K562 (cell line): ENCODE data around the gene VRK3. TPM values are rescaled to one million over a fixed set of nuclear protein-coding genes. Genes with fewer than 3 reads are reported as not detected.

Source experiments
- CREB1 ChIP-seq, 2 experiments: sonication (generic) in 1 of 2; formaldehyde crosslinking in 1 of 2; IDR thresholded peaks; 2 replicates each; pipeline versions ENCODE4 v1.6.1 to v1.8.0; 2012 to 2022; ENCODE audit warnings: inconsistent platforms in 1 of 2, mild to moderate bottlenecking in 1 of 2, missing genetic modification reagents in 1 of 2, moderate library complexity in 1 of 2
- EGR1 ChIP-seq: fragments of 450-650 bp; conservative IDR thresholded peaks from 2 replicates; pipeline ENCODE4 v1.6.1; 2017; ENCODE audit warnings: mild to moderate bottlenecking
- ELF2 ChIP-seq: fragments of 250-450 bp; sonication (Bioruptor Pico); IDR thresholded peaks from 2 replicates; pipeline ENCODE4 v1.5.0; 2021; ENCODE audit warnings: mild to moderate bottlenecking
- HDAC1 ChIP-seq, 2 experiments: fragments of 450-650 bp; IDR thresholded peaks; 2 replicates each; pipeline ENCODE4 v1.6.1; 2016 to 2017; ENCODE audit warnings: inconsistent platforms in 1 of 2, mild to moderate bottlenecking in 1 of 2, moderate library complexity in 1 of 2
- LCOR ChIP-seq: sonication (generic); formaldehyde crosslinking; IDR thresholded peaks from 2 replicates; pipeline ENCODE4 v1.8.0; 2022; ENCODE audit warnings: mild to moderate bottlenecking, missing genetic modification reagents
- RBBP5 ChIP-seq: fragments of 200-600 bp; sonication (generic); IDR thresholded peaks from 2 replicates; pipeline ENCODE4 v1.6.1; 2012; ENCODE audit warnings: borderline replicate concordance, mild to moderate bottlenecking, low read length, control low read depth, inconsistent platforms; ENCODE audit not compliant: insufficient read depth, poor library complexity, severe bottlenecking
- RBM22 ChIP-seq: fragments of 200-400 bp; formaldehyde crosslinking; IDR thresholded peaks from 2 replicates; pipeline ENCODE4 v1.6.1; 2018; ENCODE audit warnings: low read length, low read depth; ENCODE audit not compliant: poor library complexity, severe bottlenecking
- RFX1 ChIP-seq: fragments of 450-650 bp; IDR thresholded peaks from 2 replicates; pipeline ENCODE4 v1.6.1; 2016; ENCODE audit warnings: mild to moderate bottlenecking, moderate library complexity
- RFX5 ChIP-seq: IDR thresholded peaks from 2 replicates; pipeline ENCODE4 v1.6.1; 2011; ENCODE audit warnings: low read depth, mild to moderate bottlenecking, improper control_type of control experiment, low read length
- SMAD3 ChIP-seq: fragments of 450-650 bp; formaldehyde crosslinking; conservative IDR thresholded peaks from 2 replicates; pipeline ENCODE4 v1.4.0; 2020; ENCODE audit warnings: mild to moderate bottlenecking
- TBP ChIP-seq: optimal IDR thresholded peaks from 2 replicates; pipeline ENCODE3; 2011; ENCODE audit warnings: low read depth, low read length, improper control_type of control experiment
- TFAP4 ChIP-seq: sonication (generic); formaldehyde crosslinking; IDR thresholded peaks from 2 replicates; pipeline ENCODE4 v1.8.0; 2022; ENCODE audit warnings: missing genetic modification reagents, mild to moderate bottlenecking, moderate library complexity, borderline replicate concordance
- ZC3H8 ChIP-seq: fragments of 450-650 bp; IDR thresholded peaks from 2 replicates; pipeline ENCODE4 v1.6.1; 2017
- ZFP91 ChIP-seq: sonication (generic); formaldehyde crosslinking; IDR thresholded peaks from 2 replicates; pipeline ENCODE4 v1.8.0; 2022; ENCODE audit warnings: mild to moderate bottlenecking, missing genetic modification reagents
- ZFX ChIP-seq: sonication (generic); formaldehyde crosslinking; IDR thresholded peaks from 2 replicates; pipeline ENCODE4 v1.8.0; 2022; ENCODE audit warnings: mild to moderate bottlenecking, missing genetic modification reagents, moderate library complexity
- ZNF316 ChIP-seq: fragments of 450-650 bp; IDR thresholded peaks from 2 replicates; pipeline ENCODE4 v1.6.1; 2016
- polyA plus RNA-seq, 8 experiments: library from polyadenylated mRNA; depleted of rRNA in 4 of 8; stranded (reverse) in 5 of 8; unstranded in 3 of 8; fragments of >200 nt; fragmentation: Nextera tagmentation in 2 of 8; fragmentation: Illumina TruSeq in 1 of 8; extraction: Ambion mirVana in 2 of 8; extraction: Trizol in 1 of 8; gene quantifications; 2 replicates each; pipeline versions ENCODE4 v1.2.1 to v1.2.3, GENCODE V29; 2011 to 2014; ENCODE audit warnings: inconsistent platforms in 1 of 8, missing spikeins in 1 of 8
- total RNA-seq, 7 experiments: library from RNA; depleted of rRNA in 6 of 7; stranded (reverse); fragments of >200 nt in 6 of 7; fragmentation: Illumina TruSeq in 2 of 7; extraction: Trizol in 2 of 7; gene quantifications; 2 replicates each; pipeline versions ENCODE4 v1.2.1 to v1.2.3, GENCODE V29; 2011 to 2021; ENCODE audit warnings: low replicate concordance in 1 of 7
- TF ChIP-seq, protein P1 (sequence below): fragments of 250-450 bp; sonication (Bioruptor Pico); IDR thresholded peaks from 2 replicates; pipeline ENCODE4 v1.5.0; 2021

VRK3 gene
- total and polyA plus RNA-seq, 9 of the 15 experiments (the other 6 are each of a cell fraction or from before 2014, with no cell fraction given): 25.6 to 94.3 (median 42.9) TPM

DNA sequence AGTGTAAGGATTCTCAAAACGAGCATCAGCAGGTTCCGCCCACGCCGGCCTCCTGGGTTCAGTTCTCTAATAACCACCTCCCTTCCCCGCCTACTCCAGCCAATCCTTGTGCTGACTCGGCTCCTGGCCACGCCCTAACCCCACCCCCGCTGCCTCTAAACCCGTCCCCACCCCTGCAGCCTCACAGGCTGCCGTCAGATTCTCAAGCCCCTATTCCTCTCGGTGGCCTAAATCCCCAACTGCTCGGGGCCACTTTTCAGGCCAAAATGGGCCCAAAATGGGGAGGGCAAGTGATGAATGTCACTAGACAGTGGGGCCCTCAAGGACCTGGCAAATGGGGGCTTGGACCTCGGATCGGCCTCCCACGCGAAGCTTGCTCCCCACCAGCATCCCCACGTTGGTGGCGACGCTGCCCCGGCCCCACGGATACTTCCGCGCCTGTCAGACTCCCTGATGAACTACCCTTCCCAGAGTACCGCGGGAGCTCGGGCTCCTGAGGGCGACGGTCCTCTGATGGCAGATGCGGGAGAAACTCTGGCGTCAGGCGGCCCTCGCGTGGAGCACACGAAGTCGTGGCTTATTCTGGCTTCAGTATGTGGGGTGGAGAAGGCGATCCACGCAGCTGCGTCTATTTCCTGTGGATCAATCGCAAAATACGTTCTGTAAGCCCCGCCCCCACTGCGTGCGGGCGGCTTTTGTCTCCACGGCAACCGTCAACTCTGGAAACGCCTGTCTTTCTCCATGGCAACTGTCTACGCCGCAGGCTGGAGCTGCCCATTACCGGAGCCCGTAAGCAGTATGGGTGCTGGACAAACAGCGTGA is 25.4 kb upstream of the VRK3 start (continued):
- TF ChIP-seq TFAP4 (CRISPR knock-in tag) (peak; percentile 27; the same call in 1 of the 2 replicates), RFX1 (peak; percentile 98), ZFP91 (CRISPR knock-in tag) (no peak), ELF2 (no peak), RFX5 (peak; percentile 95), EGR1 (peak; percentile 93), RBBP5 (peak; percentile 30), CREB1 (IDR thresholded peaks at IDR 0.05) (no peak), CREB1 (CRISPR knock-in tag; IDR thresholded peaks at IDR 0.05) (peak; percentile 57; the same call in 1 of the 2 replicates), LCOR (CRISPR knock-in tag) (0 out of 2 replicates have a peak, but pooled peaks have one; percentile 51), TBP (no peak), ZFX (CRISPR knock-in tag) (peak; percentile 36; the same call in 1 of the 2 replicates), ZNF316 (peak; percentile 64), RBM22 (peak; percentile 97), HDAC1 (IDR thresholded peaks at IDR 0.05) (0 out of 4 replicates have a peak, but pooled peaks of 1 of the 2 experiments have one; percentile 36), SMAD3 (CRISPR knock-in tag) (no peak), ZC3H8 (no peak)
- TF ChIP-seq, protein P1, sequence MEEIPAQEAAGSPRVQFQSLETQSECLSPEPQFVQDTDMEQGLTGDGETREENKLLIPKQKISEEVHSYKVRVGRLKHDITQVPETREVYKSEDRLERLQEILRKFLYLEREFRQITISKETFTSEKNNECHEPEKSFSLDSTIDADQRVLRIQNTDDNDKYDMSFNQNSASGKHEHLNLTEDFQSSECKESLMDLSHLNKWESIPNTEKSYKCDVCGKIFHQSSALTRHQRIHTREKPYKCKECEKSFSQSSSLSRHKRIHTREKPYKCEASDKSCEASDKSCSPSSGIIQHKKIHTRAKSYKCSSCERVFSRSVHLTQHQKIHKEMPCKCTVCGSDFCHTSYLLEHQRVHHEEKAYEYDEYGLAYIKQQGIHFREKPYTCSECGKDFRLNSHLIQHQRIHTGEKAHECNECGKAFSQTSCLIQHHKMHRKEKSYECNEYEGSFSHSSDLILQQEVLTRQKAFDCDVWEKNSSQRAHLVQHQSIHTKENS (CRISPR knock-in tag): no peak
